ENCODE measurements around the gene GABRA5.

GABRA5 gene

DNA sequence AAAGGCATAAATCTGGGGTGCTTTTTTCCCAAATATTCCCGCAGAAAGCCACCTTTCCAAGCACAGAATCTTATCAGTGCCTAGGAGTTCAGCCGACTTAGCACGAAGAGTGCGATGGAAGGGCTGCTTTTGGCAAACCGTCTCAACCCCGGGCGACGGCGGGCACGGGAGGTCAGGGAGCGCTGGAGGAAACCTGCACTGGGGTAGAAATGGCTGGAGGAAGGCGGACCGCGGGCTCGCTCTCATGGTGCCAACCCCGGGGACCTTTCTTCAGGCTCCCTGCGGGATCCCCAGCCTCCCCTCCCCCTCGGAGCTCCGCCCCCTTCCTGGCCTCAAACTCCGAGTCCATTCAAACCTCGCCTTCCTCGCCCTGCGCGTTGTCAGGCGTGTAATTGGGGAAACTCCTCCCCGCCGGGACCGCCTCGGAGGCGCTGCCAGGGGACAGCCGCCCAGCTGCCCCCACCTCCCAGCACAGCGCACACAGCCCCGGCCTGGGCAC lies 103.9 kb downstream of the GABRA5 start, which contains the start of gene GABRG3:
Gene GABRG3, plus strand, starts transcription at position 470 of the 499 bp plus-strand sequence.
- TF ChIP-seq, protein P1, sequence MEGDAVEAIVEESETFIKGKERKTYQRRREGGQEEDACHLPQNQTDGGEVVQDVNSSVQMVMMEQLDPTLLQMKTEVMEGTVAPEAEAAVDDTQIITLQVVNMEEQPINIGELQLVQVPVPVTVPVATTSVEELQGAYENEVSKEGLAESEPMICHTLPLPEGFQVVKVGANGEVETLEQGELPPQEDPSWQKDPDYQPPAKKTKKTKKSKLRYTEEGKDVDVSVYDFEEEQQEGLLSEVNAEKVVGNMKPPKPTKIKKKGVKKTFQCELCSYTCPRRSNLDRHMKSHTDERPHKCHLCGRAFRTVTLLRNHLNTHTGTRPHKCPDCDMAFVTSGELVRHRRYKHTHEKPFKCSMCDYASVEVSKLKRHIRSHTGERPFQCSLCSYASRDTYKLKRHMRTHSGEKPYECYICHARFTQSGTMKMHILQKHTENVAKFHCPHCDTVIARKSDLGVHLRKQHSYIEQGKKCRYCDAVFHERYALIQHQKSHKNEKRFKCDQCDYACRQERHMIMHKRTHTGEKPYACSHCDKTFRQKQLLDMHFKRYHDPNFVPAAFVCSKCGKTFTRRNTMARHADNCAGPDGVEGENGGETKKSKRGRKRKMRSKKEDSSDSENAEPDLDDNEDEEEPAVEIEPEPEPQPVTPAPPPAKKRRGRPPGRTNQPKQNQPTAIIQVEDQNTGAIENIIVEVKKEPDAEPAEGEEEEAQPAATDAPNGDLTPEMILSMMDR (IDR thresholded peaks at IDR 0.05; ENCODE audit: low read depth, low read length) = no peak
- DNase-seq (ENCODE audit: extremely low read depth, low read depth) = no peak

DNA sequence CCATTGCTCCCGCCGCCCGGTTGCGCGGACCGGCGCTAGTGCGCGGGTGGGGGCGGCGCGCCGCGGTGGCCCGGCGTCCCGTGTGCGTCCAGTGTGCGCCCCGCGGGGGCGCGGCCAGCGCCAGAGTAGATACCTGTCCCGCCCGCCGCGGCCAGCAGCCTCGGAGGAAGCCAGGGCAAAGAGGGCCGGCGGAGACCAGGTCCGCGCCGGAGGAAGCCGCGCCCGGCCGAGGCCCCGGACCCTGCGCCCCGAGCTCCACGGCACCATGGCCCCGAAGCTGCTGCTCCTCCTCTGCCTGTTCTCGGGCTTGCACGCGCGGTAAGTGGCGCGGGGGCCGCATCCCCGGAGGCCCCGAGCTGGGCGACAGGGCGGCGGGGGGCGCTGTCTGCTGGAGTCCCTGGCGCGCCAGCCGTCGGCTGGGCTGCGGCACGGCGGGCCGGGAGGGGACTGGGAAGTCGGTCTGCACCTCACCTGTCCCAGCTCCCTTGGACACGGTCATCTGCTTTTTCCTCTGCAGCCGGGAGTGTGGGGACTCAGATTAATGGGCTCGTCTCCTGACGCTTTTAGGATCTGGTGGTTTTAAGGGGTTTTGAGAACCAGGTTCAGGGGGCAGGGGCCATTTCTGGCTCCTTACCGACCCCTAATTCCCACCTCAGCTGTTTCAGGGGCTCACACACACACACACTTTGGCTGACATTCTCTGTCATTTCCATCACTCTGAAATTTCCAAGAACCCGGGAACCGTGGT lies 104.6 kb downstream of the GABRA5 start:
- TF ChIP-seq, protein P1 (IDR thresholded peaks at IDR 0.05; ENCODE audit: low read depth, low read length) = no peak
- DNase-seq (ENCODE audit: extremely low read depth, low read depth) = no peak

DNA sequence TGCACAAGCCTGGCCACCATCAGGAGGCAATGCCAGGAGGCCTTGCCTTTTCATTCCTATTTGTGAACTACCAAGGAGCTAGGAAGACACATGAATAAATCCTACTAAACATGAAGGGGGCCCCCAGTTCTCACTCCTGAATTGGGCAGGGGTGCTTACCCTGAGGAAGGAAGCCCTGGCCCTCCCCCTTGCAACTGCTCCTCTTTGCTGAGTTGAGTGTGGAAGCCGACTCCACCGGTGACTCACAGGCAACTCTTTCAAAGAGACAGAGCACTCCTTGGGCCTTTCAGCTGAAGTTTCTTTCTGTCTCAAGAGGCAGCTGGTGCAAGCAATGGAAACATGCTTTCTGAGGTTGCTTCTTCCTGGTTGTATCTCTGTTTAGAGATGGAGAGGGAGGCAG lies 105.8 kb downstream of the GABRA5 start:
- no peak for DNase-seq (ENCODE audit: extremely low read depth, low read depth)
- TF ChIP-seq, protein P1 (IDR thresholded peaks at IDR 0.05; ENCODE audit: low read depth, low read length) = no peak

DNA sequence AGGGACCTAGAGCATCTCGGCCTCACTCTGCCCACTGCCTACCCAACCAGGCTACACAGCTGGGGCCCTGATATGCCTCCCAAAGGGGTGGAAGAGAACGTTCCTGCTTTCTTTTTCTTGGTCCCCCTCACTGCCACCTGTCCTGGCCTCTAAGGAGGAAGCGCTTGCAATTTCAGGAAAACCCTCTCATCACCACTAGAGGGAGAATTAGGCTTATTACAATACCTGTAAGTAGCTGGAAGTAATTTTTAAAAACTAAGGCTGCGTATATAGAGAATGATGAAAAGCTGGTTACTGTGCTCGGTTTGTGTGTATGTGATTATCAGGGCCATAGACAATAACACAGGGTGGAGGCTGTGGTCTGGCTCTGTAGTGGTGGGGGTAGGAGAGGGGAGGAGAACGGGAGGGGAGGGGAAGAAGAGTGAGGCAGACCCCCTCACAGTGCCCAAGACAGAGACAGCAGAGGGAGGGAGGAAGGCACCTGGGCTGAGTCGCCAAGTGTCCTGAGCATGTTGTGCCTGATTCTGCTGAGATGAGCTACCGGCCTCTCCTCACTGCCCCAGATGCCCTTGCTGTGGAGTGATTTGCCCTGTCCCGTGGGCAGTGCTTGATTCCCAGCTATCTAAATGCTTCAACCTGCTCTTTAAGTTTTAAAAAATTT lies 107.4 kb downstream of the GABRA5 start:
- DNase-seq (ENCODE audit: extremely low read depth, low read depth) = no peak
- TF ChIP-seq, protein P1 (IDR thresholded peaks at IDR 0.05; ENCODE audit: low read depth, low read length) = peak; percentile 27

DNA sequence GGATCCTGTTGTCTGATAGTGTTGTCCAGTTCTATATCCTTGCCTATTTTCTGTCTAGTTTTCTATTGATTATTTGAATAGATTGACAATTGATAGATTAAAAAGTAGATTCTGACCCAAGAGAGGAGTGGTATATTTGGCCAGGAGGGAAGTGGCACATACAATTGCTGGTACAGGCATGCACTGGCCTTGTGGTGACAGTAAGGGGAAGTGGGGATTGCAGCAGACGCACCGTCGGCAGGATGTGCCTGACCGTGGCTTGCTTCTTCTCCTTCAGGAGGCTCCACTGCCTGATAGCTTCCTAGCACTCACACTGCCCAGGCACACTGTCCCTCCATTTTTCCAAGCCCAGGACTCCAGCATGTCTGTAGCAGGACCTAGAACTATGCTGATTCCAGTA lies 114.6 kb downstream of the GABRA5 start:
- DNase-seq (ENCODE audit: extremely low read depth, low read depth) = no peak
- TF ChIP-seq, protein P1 (IDR thresholded peaks at IDR 0.05; ENCODE audit: low read depth, low read length) = no peak

DNA sequence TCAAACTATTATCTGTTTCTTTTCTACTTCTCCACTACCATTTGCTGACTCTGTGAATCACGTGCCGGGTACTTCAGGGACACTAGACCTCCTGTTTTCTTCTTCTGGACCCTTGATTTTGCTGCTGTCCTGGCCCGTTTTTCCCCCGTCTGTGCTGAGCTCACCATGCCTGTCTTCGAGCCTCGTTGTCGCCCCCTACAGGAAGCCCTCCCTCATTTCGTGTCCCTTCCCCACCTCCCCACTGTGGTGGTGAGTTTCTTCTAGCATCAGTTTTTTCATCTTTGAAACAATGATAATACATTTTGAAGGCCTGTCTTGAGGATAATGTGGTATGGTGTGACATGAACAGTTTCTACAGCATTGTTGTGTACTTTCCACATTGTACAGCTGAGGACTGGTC lies 117.0 kb downstream of the GABRA5 start:
- DNase-seq (ENCODE audit: extremely low read depth, low read depth) = no peak
- TF ChIP-seq, protein P1 (IDR thresholded peaks at IDR 0.05; ENCODE audit: low read depth, low read length) = no peak; the same call in 1 of the 2 replicates

DNA sequence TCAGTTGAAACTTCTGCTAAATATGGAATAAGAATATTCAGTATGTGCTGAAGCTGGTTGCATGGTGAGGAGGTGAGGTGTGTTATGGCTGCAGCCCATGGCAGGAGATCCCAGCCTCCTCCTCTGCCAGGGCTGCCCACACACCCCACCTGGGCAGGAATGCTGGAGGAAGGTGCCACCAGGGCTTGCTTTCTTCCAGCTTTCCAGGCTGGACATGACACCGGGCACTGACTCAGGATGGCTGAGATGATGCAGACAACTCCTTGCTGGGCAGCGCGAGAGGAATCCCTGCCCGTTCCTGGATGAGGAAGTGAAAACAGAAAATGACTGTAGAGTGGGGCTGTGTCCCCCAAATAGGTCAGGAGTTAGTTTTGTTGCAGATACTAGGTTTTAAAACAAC lies 118.2 kb downstream of the GABRA5 start:
- DNase-seq (ENCODE audit: extremely low read depth, low read depth) = no peak
- TF ChIP-seq, protein P1 (IDR thresholded peaks at IDR 0.05; ENCODE audit: low read depth, low read length) = no peak
